Endothelial cell (in vitro differentiated cells): ENCODE results near the gene SHISAL2A. TPM values are rescaled to one million over a fixed set of nuclear protein-coding genes. Genes with fewer than 3 reads are reported as not detected.
A peak's percentile ranks its signal among the peaks of the same experiment; 100 is the strongest.

Experiments
- DNase-seq: peaks from one replicate; pipeline ENCODE4 v3.0.0; 2021; ENCODE audit warnings: low spot score
- H3K27ac Mint-ChIP-seq: one replicate; pipeline ENCODE4 v1.8.0; 2021; ENCODE audit warnings: mixed read lengths, inconsistent platforms; ENCODE audit not compliant: unreplicated experiment
- H3K27me3 Mint-ChIP-seq: one replicate; pipeline ENCODE4 v1.8.0; 2021; ENCODE audit warnings: mild to moderate bottlenecking, moderate library complexity, mixed read lengths, inconsistent platforms; ENCODE audit not compliant: unreplicated experiment
- H3K36me3 Mint-ChIP-seq: one replicate; pipeline ENCODE4 v1.8.0; 2021; ENCODE audit warnings: mild to moderate bottlenecking, low read depth, mixed read lengths, inconsistent platforms; ENCODE audit not compliant: unreplicated experiment
- H3K4me1 Mint-ChIP-seq: one replicate; pipeline ENCODE4 v1.8.0; 2021; ENCODE audit warnings: mild to moderate bottlenecking, mixed read lengths, inconsistent platforms; ENCODE audit not compliant: unreplicated experiment
- H3K4me3 Mint-ChIP-seq: one replicate; pipeline ENCODE4 v1.8.0; 2021; ENCODE audit warnings: mild to moderate bottlenecking, mixed read lengths, inconsistent platforms; ENCODE audit not compliant: unreplicated experiment
- H3K9me3 Mint-ChIP-seq: one replicate; pipeline ENCODE4 v1.8.0; 2021; ENCODE audit warnings: mixed read lengths, inconsistent platforms; ENCODE audit not compliant: unreplicated experiment
- long read RNA-seq: library from polyadenylated mRNA; unstranded; transcript quantifications from one replicate; pipeline ENCODE4 v2.0.0, GENCODE V29; 2020; ENCODE audit not compliant: unreplicated experiment
- total RNA-seq: library from RNA; stranded (reverse); fragmentation: NEBNext Ultra II Directional; extraction: Animal tissue kit (Norgen Biotek cat#: 25700); gene quantifications from one replicate; pipeline ENCODE4 v1.2.1, GENCODE V29; 2021; ENCODE audit not compliant: unreplicated experiment
- TF ChIP-seq, protein P1 (sequence below): fragments of 200-600 bp; sonication (generic); IDR thresholded peaks from one replicate; pipeline ENCODE4 v1.5.0; 2021; ENCODE audit warnings: antibody characterized with exemption; ENCODE audit not compliant: unreplicated experiment

The SHISAL2A gene
- not detected for total RNA-seq
- long read RNA-seq, result 0 reads

DNA sequence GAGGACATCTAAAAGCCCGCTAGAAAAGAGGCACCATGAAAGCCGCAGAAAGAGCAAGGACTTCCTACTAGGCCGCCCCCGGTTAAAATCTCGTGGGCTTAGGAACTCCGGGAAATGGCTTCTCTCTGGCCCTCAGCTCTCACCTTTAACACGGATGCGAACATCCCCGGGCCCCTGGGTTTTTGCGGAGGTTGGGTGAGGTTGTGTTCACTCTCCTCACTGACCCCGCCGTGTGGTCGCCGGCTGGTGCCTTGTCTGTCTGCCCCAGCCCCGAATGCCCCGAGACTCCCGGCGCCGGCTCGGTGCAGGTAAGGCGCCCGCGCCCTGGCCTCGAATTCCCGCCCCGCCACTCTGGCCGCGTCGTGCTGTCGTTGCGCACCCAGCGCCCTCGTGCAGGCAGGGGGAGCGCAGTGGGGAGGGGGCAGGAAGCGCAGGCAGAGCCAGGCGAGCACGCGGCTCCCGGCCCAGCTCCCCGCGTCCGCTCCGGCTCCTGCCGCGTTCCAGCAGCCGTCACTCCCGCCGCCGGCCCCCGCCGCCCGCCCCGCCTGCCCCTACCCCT is at the start of gene SHISAL2A:
TSS of gene SHISAL2A (plus strand) at position 437 of the 559 bp plus-strand sequence. CDS start 326 bp downstream, outside the sequence.
- Mint-ChIP-seq H3K36me3 (peaks cover 7% of the 10 kb centered on the region), H3K9me3 (no peaks in the 10 kb centered on the region), H3K27me3 (peaks cover 13% of the 10 kb centered on the region), H3K4me1 (peaks cover 10% of the 10 kb centered on the region), H3K4me3 (peak within 1 kb of the TSS; percentile 86), H3K27ac (peak within 1 kb of the TSS; percentile 48)
- peak; percentile 55 for DNase-seq
- TF ChIP-seq, protein P1, sequence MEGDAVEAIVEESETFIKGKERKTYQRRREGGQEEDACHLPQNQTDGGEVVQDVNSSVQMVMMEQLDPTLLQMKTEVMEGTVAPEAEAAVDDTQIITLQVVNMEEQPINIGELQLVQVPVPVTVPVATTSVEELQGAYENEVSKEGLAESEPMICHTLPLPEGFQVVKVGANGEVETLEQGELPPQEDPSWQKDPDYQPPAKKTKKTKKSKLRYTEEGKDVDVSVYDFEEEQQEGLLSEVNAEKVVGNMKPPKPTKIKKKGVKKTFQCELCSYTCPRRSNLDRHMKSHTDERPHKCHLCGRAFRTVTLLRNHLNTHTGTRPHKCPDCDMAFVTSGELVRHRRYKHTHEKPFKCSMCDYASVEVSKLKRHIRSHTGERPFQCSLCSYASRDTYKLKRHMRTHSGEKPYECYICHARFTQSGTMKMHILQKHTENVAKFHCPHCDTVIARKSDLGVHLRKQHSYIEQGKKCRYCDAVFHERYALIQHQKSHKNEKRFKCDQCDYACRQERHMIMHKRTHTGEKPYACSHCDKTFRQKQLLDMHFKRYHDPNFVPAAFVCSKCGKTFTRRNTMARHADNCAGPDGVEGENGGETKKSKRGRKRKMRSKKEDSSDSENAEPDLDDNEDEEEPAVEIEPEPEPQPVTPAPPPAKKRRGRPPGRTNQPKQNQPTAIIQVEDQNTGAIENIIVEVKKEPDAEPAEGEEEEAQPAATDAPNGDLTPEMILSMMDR, result no peak

DNA sequence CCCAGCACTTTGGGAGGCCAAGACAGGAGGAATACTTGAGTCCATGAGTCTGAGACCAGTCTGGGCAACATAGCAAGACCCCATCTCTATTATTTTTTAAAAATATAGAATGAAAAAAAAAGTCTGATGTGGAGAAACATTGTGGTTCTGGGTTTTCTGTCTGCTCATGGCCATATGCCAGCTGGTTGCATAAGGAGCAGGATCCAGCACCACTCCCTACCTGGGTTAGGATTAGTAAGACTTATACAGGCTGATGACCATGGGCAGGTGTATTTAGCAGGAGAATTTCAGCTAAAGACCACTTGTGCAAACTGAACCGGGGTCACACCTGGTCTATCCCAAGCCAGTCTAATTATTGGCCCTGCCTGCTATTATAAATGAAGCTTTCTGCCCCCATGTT is 47.5 kb upstream of the SHISAL2A start:
- no peak overlapping the region for H3K4me3 Mint-ChIP-seq
- H3K27ac Mint-ChIP-seq, result no peak overlapping the region
- DNase-seq, result no peak
- no peaks in the 10 kb centered on the region for H3K36me3 Mint-ChIP-seq
- TF ChIP-seq, protein P1, result no peak
- H3K27me3 Mint-ChIP-seq, result no peaks in the 10 kb centered on the region
- peaks cover 23% of the 10 kb centered on the region for H3K4me1 Mint-ChIP-seq
- H3K9me3 Mint-ChIP-seq, result no peaks in the 10 kb centered on the region

DNA sequence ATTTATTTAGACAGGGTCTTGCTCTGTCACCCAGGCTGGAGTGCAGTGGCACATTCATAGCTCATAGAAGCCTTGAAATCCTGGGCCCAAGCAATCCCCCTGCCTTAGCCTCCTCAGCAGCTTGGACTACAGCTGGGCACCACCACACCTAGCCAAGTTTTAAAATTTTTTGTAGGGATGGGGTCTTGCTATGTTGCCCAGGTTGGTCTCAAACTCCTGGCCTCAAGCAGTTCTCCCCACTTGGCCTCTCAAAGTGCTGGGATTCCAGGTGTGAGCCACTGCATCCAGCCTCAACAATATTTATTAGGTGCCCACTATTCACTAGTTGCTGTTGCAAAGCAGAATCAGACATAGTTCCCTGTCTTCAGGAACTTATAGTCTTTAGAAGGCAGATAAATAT is 44.9 kb upstream of the SHISAL2A start:
- H3K4me1 Mint-ChIP-seq, result peaks cover 25% of the 10 kb centered on the region
- H3K36me3 Mint-ChIP-seq, result no peaks in the 10 kb centered on the region
- DNase-seq, result no peak
- H3K27ac Mint-ChIP-seq, result no peak overlapping the region
- H3K9me3 Mint-ChIP-seq, result no peaks in the 10 kb centered on the region
- TF ChIP-seq, protein P1, result no peak
- H3K4me3 Mint-ChIP-seq, result no peak overlapping the region
- H3K27me3 Mint-ChIP-seq, result no peaks in the 10 kb centered on the region

DNA sequence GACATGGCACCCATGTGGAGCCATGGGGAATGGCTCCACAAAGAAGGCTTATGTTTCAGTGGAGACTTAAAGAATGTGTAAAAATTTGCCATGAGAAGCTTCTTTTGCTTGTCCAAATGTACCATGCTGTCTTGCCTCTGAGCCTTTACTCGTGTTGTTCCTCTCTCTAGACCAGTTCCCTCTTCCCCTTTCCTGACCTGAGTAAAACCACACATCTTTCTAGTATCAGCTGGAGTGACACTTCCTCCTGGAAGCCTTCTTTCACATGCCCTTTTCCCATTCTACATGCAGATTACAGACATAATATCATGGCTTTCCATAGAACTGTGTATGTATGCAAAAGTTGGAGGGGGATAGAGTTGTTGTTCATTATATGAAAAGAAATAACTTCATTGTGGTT is 44.4 kb upstream of the SHISAL2A start:
- H3K27ac Mint-ChIP-seq, result no peak overlapping the region
- H3K4me1 Mint-ChIP-seq, result peaks cover 27% of the 10 kb centered on the region
- TF ChIP-seq, protein P1, result no peak
- H3K27me3 Mint-ChIP-seq, result no peaks in the 10 kb centered on the region
- H3K36me3 Mint-ChIP-seq, result no peaks in the 10 kb centered on the region
- H3K4me3 Mint-ChIP-seq, result no peak overlapping the region
- H3K9me3 Mint-ChIP-seq, result no peaks in the 10 kb centered on the region
- no peak for DNase-seq

DNA sequence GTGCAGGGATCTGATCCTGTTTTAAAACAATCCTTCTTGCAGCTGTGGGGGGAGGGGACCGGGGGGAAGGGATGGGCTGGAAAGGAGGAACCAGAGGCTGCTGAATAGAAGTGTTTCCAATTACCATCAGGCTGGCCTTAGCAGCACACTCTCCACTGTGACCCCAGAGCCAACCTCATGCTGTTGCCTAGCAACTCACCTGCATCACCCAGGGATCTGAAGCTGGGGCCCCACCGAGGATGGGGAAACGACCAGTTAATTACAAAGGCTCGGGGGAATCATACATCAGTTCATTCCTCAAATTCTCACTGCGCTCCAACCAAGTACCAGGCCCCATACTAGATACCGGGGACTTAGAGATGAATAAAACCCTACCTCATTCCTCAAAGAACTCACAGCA is 42.7 kb upstream of the SHISAL2A start:
- no peaks in the 10 kb centered on the region for H3K27me3 Mint-ChIP-seq
- TF ChIP-seq, protein P1, result no peak
- DNase-seq, result no peak
- H3K4me3 Mint-ChIP-seq, result no peak overlapping the region
- peaks cover 42% of the 10 kb centered on the region for H3K4me1 Mint-ChIP-seq
- peak overlapping the region; percentile 9 for H3K27ac Mint-ChIP-seq
- H3K9me3 Mint-ChIP-seq, result no peaks in the 10 kb centered on the region
- H3K36me3 Mint-ChIP-seq, result peaks cover 1% of the 10 kb centered on the region
